PC-9 (cell line): ENCODE measurements around the gene DCAF8L1. TPM values are rescaled to one million over a fixed set of nuclear protein-coding genes. Genes with fewer than 3 reads are reported as not detected.

ENCODE experiments used
- total RNA-seq: library from RNA; stranded (reverse); gene quantifications from 2 replicates; pipeline ENCODE4 v1.2.3, GENCODE V29; 2021

DCAF8L1 gene
- total RNA-seq, 1 experiment from 2014 or later: 0.20 TPM

Other genes with a start within 250 kb of the DCAF8L1 start
- not detected in 2 replicates for gene MAGEB10, start 173.5 kb downstream of the DCAF8L1 start, total RNA-seq